Adipose tissue (tissue), 3 donors: ENCODE measurements around the gene TMEM154. TPM values are rescaled to one million over a fixed set of nuclear protein-coding genes. Genes with fewer than 3 reads are reported as not detected.

Source experiments
- H3K27ac ChIP-seq: one replicate; pipeline ENCODE4 v1.5.1; 2013; ENCODE audit warnings: low read depth, low read length
- WGBS, 3 donors: extraction: QIAGEN DNeasy Blood & Tissue Kit; methylation state at CpG; one replicate each; pipeline ENCODE4 v1.1.7; 2013; 5-methylcytosine and 5-hydroxymethylcytosine counted together
- polyA plus RNA-seq, 3 donors: library from polyadenylated mRNA; stranded (reverse); fragments of 200-250 nt; gene quantifications; one replicate each; pipeline ENCODE4 v1.2.3, GENCODE V29; 2013
- donor health status: healthy with polysubstance abuse.
- donor health status: Bipolar disorder and iron deficiency.
- donor health status: healthy.

The TMEM154 gene
- polyA plus RNA-seq, 3 donors = 0.12 to 1.0 (median 0.98) TPM

DNA sequence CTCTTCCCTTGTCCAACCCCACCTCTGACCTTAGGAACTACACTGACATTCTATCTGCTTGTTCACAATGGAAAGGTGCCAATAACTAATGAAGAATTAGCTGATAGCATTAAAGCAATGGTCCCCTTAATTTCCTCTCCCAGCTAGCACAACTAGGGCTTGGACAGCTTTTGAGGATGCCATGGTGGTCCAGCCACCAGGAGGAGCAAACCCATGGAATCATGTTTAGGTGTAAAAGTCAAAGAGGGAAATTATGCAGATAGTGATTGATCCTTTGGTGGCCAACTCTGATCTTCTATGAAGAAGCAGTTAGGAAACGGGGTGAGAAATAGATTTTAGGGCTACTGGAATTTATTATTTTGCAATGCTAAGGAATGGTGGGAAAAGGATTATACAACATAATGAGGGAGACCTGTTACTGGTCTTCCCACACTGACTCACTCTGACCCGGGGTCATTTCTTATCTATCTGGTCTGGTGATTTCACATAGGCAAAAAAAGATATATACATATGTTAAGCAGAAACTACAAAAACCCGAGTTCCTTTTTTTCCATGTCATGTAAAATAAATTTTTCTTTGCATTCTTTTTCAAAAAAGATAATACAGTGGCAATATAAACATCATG, 98.1 kb downstream of the TMEM154 start:
- WGBS, 3 donors = 75 to 81% (median 77%) methylated on average over 3 of the region's 3 CpGs
- no peak overlapping the region for H3K27ac ChIP-seq

DNA sequence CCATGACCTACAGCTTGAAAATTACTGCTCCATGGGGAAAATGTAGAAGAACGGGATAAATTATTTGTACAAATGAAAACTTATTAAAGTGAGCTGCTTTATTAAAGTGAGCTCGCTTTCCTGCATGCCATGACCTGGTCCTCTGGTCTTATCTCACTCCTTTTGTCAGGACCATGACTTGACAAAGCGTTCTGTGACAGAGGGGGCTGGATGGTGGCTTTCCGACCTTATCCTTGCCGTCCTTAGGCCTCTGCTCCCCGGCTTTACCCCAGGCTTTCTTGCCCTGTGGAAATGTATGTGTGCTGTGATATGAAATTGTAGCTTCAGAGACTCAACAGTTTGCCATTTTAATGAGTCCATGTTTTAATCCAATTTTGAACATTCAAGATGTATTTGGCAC, 99.9 kb downstream of the TMEM154 start:
- H3K27ac ChIP-seq = no peak overlapping the region
- 86 to 90% (median 89%) methylated on average over 6 of the region's 6 CpGs for WGBS, 3 donors

DNA sequence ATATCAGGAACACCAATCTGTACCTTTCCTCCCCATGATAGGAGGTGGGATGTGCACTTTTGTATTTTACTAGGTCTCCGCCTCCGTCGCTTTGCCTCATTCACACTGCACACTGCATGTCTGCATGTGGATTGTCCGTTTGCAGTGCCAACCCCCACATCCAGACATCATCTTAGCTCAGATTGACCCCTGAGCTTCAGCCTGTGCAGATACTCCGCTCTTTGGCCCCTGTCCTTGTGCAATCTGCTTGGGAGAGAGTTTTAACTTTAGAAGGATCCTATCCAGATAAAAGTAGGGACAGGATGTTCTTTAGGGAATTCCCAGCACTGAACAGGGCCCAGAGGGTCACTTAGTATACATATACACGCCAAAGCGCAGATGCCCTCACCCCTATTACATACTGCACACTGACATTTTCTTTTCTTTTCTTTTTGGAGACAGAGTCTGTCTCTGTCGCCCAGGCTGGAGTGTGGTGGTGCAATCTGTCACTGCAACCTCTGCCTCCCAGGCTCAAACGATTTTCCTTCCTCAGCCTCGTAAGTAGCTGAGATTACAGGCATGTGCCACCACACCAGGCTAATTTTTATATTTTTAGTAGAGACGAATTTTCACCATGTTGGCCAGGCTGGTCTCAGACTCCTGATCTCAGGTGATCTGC, 100.6 kb downstream of the TMEM154 start:
- H3K27ac ChIP-seq = no peak overlapping the region
- 71 to 76% (median 75%) methylated on average over 11 of the region's 11 CpGs for WGBS, 3 donors

GRCh38 chr4:152578670-152579069, 101.1 kb downstream of the TMEM154 start:
- WGBS, 3 donors = 36 to 84% (median 61%) methylated on average over 1 of the region's 1 CpG
- no peak overlapping the region for H3K27ac ChIP-seq

- H3K27ac ChIP-seq = no peak overlapping the region
- 52 to 59% (median 53%) methylated on average over 6 of the region's 6 CpGs for WGBS, 3 donors
Measured at GRCh38 chr4:152577708-152578396, 101.9 kb downstream of the TMEM154 start.

GRCh38 chr4:152575533-152575932, 104.3 kb downstream of the TMEM154 start:
- H3K27ac ChIP-seq = no peak overlapping the region
- WGBS, 3 donors = 42 to 78% (median 67%) methylated on average over 1 of the region's 1 CpG

DNA sequence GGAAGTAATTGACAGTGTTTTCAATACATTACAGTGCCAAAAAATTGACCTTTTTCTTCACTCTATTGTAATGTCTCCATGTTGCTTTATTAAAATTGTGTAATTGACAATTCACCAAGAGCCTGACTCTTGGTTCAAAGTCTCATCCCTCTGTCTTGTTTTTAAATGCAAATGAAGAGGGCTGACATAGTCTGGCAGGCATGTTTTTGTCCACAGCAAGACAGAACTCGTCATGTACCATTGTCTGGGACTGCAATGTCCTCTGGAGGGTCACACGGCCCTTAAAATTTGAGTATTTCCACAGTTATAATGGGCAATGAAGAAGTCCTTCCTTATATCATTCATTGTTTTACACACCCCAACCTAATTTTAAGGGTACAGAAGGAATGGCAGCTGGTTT, 105.9 kb downstream of the TMEM154 start:
- no peak overlapping the region for H3K27ac ChIP-seq
- 89 to 92% (median 91%) methylated on average over 2 of the region's 2 CpGs for WGBS, 3 donors

- WGBS, 3 donors = 53 to 65% (median 63%) methylated on average over 9 of the region's 9 CpGs
- no peak overlapping the region for H3K27ac ChIP-seq
Measured at GRCh38 chr4:152572417-152573086, 107.2 kb downstream of the TMEM154 start.

GRCh38 chr4:152571770-152572169, 108.0 kb downstream of the TMEM154 start:
- WGBS, 3 donors = 94 to 98% (median 94%) methylated on average over 1 of the region's 1 CpG
- no peak overlapping the region for H3K27ac ChIP-seq

DNA sequence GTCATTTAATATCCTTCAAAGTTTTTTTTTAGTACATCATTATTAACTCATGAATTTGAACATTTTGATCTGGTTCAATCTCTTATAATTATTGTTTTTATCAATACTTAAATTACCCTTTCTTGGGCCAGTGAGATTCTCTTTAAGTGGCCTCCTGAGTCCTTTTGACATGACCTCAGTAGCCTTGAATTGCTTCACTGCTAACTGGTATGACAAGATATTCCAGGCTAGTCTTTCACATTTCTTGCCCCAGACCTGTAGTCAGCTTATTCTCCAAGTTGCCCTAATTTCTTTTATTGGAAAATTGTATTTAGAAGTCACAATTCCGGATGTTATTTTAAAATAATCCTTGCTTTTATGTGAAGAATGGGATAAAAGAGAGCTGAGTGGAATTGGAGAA, 108.5 kb downstream of the TMEM154 start:
- WGBS, 3 donors = 60 to 88% (median 88%) methylated on average over 1 of the region's 1 CpG
- no peak overlapping the region for H3K27ac ChIP-seq

Other genes starting within 250 kb of the TMEM154 start
- 10 to 100 TPM in 1 of 3 donors, 1 to 10 TPM in 2; 5.2 to 10.7 (median 7.1) TPM for gene FBXW7, start 143.9 kb downstream of the TMEM154 start, polyA plus RNA-seq
- under 1 TPM in 2 of 3 donors, not detected in 1; 0.07 to 0.09 TPM for gene TIGD4, start 99.7 kb upstream of the TMEM154 start, polyA plus RNA-seq
- 10 to 100 TPM in 2 of 3 donors, 1 to 10 TPM in 1; 6.8 to 23.5 (median 10.9) TPM for gene ARFIP1, start 100.0 kb upstream of the TMEM154 start, polyA plus RNA-seq